Umbilical cord (tissue), 2 donors: ENCODE measurements around the gene ESPNL. TPM values are rescaled to one million over a fixed set of nuclear protein-coding genes. Genes with fewer than 3 reads are reported as not detected.
A peak's percentile ranks its signal among the peaks of the same experiment; 100 is the strongest.
"Not testable (repeated sequence)": the region's sequence is repeated elsewhere in the genome, so short reads cannot be mapped to it uniquely, and the experiment has no call there.

ENCODE experiments used
- DNase-seq: peaks from one replicate; pipeline ENCODE4 v3.0.0-alpha.2; 2015; ENCODE audit warnings: low spot score
- total RNA-seq: library from RNA; depleted of rRNA; stranded (reverse); fragments of >200 nt; gene quantifications from one replicate; pipeline ENCODE4 v1.2.3, GENCODE V29; 2014; ENCODE audit warnings: low replicate concordance; ENCODE audit not compliant: insufficient read depth

ESPNL gene
- 5.5 TPM for total RNA-seq

- no peak for DNase-seq
Observed at GRCh38 chr2:238100049-238100820, at the start of gene ESPNL. Gene ESPNL, plus strand, starts transcription at chr2:238100340. Its CDS starts 80 bp downstream, at chr2:238100420.

- DNase-seq, result no peak
Observed at GRCh38 chr2:238053191-238053776, 46.9 kb upstream of the ESPNL start.

- no peak for DNase-seq
Observed at GRCh38 chr2:238055841-238056240, 44.3 kb upstream of the ESPNL start.

GRCh38 chr2:238057696-238058575, 42.2 kb upstream of the ESPNL start:
- DNase-seq, result not testable (repeated sequence)

GRCh38 chr2:238059505-238059904, 40.6 kb upstream of the ESPNL start:
- no peak for DNase-seq

- DNase-seq, result no peak
Observed at GRCh38 chr2:238060096-238060541, 40.0 kb upstream of the ESPNL start.

GRCh38 chr2:238060542-238061314, 39.4 kb upstream of the ESPNL start, which contains the start of gene SCLY:
Gene SCLY, plus strand, starts transcription at chr2:238061001. Its CDS starts 54 bp downstream, at chr2:238061055.
- DNase-seq, result peak; percentile 99

- DNase-seq, result peak; percentile 32
Observed at GRCh38 chr2:238061315-238062202, 38.6 kb upstream of the ESPNL start.

- no peak for DNase-seq
Observed at GRCh38 chr2:238063414-238064189, 36.5 kb upstream of the ESPNL start.

- DNase-seq, result no peak
Observed at GRCh38 chr2:238064376-238064775, 35.8 kb upstream of the ESPNL start.

GRCh38 chr2:238065071-238065846, 34.9 kb upstream of the ESPNL start:
- DNase-seq, result no peak

- no peak for DNase-seq
Observed at GRCh38 chr2:238066218-238066617, 33.9 kb upstream of the ESPNL start.

- not testable (repeated sequence) for DNase-seq
Observed at GRCh38 chr2:238066718-238067117, 33.4 kb upstream of the ESPNL start.

GRCh38 chr2:238067939-238068338, 32.2 kb upstream of the ESPNL start:
- no peak for DNase-seq

- DNase-seq, result no peak
Observed at GRCh38 chr2:238069021-238069709, 31.0 kb upstream of the ESPNL start.

GRCh38 chr2:238069877-238070276, 30.3 kb upstream of the ESPNL start:
- no peak for DNase-seq

GRCh38 chr2:238075397-238075796, 24.7 kb upstream of the ESPNL start:
- DNase-seq, result no peak

- no peak for DNase-seq
Observed at GRCh38 chr2:238077292-238077691, 22.8 kb upstream of the ESPNL start.
